ENCODE data around the gene JMJD1C.

GRCh38 chr10:63308628-63309027 is 157.1 kb downstream of the JMJD1C start:
- TF ChIP-seq CTCF (IDR thresholded peaks at IDR 0.05) (no peak), POLR2A (IDR thresholded peaks at IDR 0.05) (no peak)
